CD4-positive, alpha-beta T cell treated with Interleukin-4 for 4 hours (primary cell): ENCODE data around the gene HIRA.

Experiments used
- DNase-seq: peaks from one replicate; pipeline ENCODE4 v3.0.0-alpha.2; 2020

Gene HIRA, protein sequence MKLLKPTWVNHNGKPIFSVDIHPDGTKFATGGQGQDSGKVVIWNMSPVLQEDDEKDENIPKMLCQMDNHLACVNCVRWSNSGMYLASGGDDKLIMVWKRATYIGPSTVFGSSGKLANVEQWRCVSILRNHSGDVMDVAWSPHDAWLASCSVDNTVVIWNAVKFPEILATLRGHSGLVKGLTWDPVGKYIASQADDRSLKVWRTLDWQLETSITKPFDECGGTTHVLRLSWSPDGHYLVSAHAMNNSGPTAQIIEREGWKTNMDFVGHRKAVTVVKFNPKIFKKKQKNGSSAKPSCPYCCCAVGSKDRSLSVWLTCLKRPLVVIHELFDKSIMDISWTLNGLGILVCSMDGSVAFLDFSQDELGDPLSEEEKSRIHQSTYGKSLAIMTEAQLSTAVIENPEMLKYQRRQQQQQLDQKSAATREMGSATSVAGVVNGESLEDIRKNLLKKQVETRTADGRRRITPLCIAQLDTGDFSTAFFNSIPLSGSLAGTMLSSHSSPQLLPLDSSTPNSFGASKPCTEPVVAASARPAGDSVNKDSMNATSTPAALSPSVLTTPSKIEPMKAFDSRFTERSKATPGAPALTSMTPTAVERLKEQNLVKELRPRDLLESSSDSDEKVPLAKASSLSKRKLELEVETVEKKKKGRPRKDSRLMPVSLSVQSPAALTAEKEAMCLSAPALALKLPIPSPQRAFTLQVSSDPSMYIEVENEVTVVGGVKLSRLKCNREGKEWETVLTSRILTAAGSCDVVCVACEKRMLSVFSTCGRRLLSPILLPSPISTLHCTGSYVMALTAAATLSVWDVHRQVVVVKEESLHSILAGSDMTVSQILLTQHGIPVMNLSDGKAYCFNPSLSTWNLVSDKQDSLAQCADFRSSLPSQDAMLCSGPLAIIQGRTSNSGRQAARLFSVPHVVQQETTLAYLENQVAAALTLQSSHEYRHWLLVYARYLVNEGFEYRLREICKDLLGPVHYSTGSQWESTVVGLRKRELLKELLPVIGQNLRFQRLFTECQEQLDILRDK

GRCh38 chr22:19431649-19432132 is at the start of gene HIRA:
Gene HIRA, minus strand, starts transcription at chr22:19431733. Its CDS starts 257 bp downstream, at chr22:19431476.
- peak; percentile 82 for DNase-seq

DNA sequence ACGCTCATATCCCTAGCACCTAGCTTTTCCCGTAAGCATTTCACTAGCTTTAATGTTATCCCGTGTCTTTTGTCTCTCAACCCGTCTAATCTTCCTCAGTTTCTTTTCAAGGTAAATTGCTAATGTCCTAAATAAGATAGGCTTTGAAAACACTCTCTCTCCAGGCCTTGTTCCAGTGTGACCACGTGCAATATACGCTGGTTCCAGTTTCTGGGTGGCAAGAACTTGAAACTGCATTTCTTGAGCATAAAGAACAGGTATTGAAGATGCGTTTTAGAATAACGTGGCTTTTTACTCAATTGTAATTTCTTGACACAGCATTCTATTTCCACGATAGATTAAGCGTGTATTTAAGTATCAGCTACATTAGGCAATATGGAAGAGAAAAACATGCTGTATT is 49.3 kb upstream of the HIRA start:
- DNase-seq = no peak

DNA sequence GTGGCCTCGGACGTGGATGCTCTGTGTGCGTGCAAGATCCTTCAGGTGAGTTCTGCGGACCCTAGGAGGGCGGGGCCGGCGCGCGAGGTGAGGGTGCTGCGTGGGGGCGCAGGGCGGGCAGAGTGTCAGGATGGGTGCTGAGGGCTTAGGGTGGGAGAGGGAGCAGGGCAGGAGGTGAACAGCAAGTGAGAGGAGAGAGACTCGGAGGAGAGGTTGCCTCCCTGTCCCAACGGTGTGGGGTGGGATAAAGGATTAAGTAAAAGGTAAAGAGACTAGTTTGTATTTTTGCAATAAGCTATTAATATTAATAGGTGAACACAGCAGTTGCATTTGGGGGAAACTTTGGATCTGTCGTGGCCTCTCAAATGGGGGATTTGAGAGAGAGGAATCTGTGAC is 48.6 kb upstream of the HIRA start:
- no peak for DNase-seq

- peak; percentile 97 for DNase-seq
These were observed 48.0 kb upstream of the HIRA start, which contains the start of gene CDC45 for GRCh38 chr22:19479355-19480172. Gene CDC45, plus strand, starts transcription at chr22:19479920. Its CDS starts 49 bp downstream, at chr22:19479969.

- peak; percentile 75 for DNase-seq
These were observed 47.4 kb upstream of the HIRA start, which contains the start of gene UFD1 for GRCh38 chr22:19478901-19479354. Gene UFD1, minus strand, starts transcription at chr22:19479193. Its CDS starts 108 bp downstream, at chr22:19479085.

DNA sequence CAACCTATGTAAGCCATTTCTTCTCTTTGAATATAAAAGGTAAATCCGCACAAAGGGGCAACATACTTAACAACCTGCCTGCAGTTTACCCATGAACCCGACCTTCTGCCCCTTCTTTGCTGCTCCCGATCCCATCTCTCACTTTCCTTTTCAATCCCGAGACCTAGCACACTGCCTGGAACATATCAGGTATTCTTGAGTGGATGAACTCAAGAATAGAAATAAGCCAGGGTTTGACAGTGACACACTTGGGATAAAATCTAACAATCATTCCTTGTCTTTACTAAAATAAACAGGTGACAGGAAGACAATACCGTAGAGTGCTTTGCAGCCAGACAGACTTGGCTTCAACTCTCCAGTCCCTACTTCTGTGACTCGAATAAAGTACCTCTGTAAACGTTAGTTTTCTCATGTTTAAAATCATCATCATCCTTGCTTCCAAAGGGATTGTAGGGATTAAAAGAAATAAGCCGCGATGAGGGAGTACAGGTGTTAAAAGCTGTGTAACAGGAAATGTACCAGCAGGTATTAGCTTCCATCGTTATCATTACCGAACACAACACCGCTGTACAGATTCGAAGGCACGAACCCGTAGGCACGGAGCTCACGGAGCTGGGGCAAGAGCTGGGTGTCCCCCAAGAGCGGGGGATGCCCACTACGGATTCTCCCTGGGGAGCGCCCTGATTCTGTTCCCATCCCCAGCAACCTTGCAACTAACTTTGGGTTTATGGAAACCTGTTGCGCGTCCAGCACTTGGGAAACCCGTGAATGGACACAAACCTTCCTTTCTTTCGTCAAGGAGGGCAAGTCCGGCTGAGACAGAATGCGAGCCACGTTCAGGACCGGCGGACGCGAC is 46.7 kb upstream of the HIRA start:
- DNase-seq = no peak

- no peak for DNase-seq
These were observed 46.0 kb upstream of the HIRA start for GRCh38 chr22:19477321-19478044.

- DNase-seq = no peak
These were observed 44.5 kb upstream of the HIRA start for GRCh38 chr22:19476023-19476422.

GRCh38 chr22:19473578-19473977 is 42.0 kb upstream of the HIRA start:
- DNase-seq = no peak

- no peak for DNase-seq
These were observed 40.7 kb upstream of the HIRA start for GRCh38 chr22:19472233-19472632.

DNA sequence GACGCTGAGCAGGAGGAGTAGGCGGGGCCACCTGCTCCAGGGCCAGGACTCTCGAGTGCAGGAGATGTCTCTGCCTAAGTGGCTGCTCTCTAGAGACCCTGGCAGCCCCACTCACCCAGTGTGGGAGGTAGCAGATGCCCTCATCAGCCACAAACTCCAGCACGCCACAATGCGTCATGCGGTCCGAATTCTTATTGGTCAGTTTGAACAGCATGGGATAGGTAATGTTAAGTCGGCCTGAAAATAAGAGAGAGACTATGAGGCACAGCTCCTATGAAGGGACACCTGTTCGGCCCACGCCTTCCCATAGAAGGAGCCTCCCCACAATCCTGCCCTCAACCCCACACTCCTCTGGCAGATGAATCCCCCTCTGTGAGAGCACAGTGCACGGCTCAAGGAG is 40.0 kb upstream of the HIRA start:
- no peak for DNase-seq

GRCh38 chr22:19470010-19470409 is 38.5 kb upstream of the HIRA start:
- no peak for DNase-seq

DNA sequence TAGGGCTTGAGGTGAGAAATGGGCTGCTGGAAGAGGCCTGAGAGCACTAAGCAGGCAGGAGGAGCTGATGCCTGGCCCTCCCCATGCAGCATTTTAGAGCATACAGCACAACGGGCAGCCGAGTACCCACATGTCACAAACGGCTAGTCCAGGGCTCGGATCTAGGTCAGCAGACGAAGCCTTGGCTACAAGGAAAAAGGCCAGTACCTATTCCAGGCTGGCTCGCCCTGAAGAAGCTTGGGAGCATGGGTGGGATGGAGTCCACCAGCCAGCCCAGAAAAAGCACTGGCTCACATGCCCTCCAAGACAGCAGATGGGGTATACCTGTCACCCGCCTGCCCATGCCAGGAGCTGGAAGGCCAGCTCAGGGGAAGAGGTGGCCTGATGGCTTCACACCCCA is 37.9 kb upstream of the HIRA start:
- DNase-seq = no peak

GRCh38 chr22:19467912-19468311 is 36.4 kb upstream of the HIRA start:
- no peak for DNase-seq

DNA sequence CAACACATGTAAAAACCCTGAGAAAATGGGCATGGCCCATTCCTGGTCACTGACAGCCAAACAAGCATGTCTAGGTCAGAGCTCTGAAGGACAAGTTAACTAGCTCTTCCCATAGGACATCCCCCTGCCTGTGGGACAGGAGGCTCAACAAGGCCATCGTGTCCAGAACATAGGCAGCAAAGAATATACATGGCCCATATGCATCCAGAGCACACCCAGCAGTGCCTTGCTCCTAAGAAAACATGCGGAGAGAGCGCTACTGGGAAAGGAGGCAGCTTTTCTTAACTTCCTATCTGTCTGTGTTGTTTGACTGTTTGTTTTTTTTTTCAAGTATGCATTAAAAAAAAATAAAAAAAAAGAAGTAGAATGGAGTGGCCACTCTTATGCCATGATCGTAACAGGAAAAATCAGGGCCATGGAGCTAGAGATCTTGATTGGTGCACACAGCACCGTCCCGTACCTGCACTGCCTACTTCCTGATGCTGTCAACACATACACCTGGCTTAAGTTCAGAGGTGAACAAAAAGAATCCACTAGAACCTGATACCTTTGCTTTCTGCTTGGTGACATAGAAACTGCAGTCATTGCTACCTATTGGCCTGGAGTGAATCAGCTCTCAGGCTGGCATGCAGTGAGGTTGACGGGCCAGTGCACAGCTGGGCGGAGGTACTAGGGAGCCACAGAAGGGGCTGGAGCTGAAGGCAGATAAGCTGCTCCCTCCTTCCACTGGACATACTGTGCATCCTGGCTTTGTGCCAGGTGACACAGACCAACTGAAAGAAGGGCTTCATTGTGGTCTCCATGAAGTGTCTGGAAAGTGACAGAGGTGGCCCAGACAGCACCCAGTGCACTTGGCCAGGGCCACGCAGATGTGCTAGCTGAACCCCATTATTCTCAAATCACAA is 35.6 kb upstream of the HIRA start:
- DNase-seq = no peak

DNA sequence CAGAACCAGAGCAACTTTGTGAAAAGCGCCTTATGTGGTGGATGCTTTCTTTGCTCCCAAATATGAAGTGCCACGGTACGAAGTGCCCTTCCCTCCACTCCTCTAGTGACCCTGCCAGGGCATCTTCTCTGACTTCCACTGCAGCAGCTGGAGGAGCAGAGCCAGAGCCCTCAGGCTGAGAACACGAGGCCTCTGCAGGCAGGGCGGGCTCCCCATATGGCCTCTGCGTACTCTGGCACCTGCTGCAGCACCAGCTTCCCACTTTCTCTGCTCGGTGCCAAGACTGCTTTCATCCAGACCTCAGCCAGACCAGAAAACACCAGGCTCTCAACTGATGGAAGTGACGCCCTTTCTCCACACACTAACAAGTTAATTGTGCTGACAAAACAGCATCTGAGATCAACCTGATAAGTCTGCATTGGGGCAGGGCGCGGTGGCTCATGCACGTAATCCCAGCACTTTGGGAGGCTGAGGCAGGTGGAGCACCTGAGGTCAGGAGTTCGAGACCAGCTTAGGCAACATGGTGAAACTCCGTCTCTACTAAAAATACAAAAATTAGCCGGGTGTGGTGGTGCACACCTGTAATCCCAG is 34.7 kb upstream of the HIRA start:
- no peak for DNase-seq

- DNase-seq = no peak
These were observed 33.4 kb upstream of the HIRA start for GRCh38 chr22:19464975-19465374.

DNA sequence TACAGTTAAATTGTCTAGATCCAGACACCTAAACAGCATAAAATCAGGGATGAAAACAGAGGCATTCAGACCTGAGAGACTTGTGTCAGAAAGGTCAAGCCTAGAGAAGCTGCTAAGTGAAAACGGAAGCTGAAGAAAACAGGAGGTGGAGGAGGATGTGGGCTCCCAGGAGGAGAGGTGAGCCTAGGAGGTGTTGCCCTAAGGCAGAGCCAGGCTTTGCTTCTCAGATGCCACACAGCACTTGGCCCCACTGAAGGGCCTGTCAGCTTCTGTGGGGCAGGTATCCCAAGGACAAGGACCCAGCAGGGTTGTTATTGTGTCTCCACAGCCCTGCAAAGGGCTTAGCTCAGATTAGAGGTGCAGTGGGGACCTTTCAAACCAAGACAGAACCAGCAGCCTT is 33.0 kb upstream of the HIRA start:
- no peak for DNase-seq
